ENCODE results near the gene C16orf90. TPM values are rescaled to one million over a fixed set of nuclear protein-coding genes. Genes with fewer than 3 reads are reported as not detected.

Gene C16orf90
- total and polyA plus RNA-seq, 2 donors (not counting 1 experiment from before 2014, with no cell fraction given), result not detected

- Mint-ChIP-seq H3K27me3 (no peaks in the 10 kb centered on the region), H3K9me3 (ENCODE audit: insufficient read depth) (no peaks in the 10 kb centered on the region), H3K27ac (no peak overlapping the region), H3K4me1 (peaks cover 30% of the 10 kb centered on the region), H3K4me3 (peak overlapping the region; percentile 32)
- Histone ChIP-seq H3K9ac (ENCODE audit: low read length) (no peak overlapping the region), H2AFZ (ENCODE audit: insufficient read depth, low read depth, low read length, poor library complexity, severe bottlenecking) (no peak overlapping the region), H3K27ac (ENCODE audit: low read length in 2 of 2) (no peak overlapping the region), H3K4me3 (ENCODE audit: control extremely low read depth in 1 of 5, extremely low read depth in 1 of 5, insufficient read depth in 1 of 5, low read depth in 2 of 5, low read length in 4 of 5) (no peak overlapping the region), H3K27me3 (replicated peaks in 1 of 4; ENCODE audit: control extremely low read depth in 1 of 4, control insufficient read depth in 3 of 4, insufficient read depth in 4 of 4, low read length in 3 of 4) (no peaks in the 10 kb centered on the region), H3K9me3 (ENCODE audit: control extremely low read depth in 1 of 3, control insufficient read depth in 2 of 3, insufficient read depth in 1 of 3, low read length in 2 of 3) (peaks cover 0 to 6% (median 0%) of the 10 kb centered on the region in 3 donors), H4K20me1 (ENCODE audit: control insufficient read depth, insufficient read depth, low read length, poor library complexity, severe bottlenecking) (no peaks in the 10 kb centered on the region), H3K4me2 (replicated peaks; ENCODE audit: low read depth, low read length, poor library complexity, severe bottlenecking) (no peak overlapping the region), H3K36me3 (replicated peaks in 1 of 2; ENCODE audit: control extremely low read depth in 1 of 2, control insufficient read depth in 1 of 2, extremely low read depth in 1 of 2, insufficient read depth in 2 of 2, low read length in 1 of 2) (no peaks in the 10 kb centered on the region), H3K4me1 (ENCODE audit: control insufficient read depth in 2 of 2, insufficient read depth in 2 of 2, low read length in 2 of 2) (peaks cover 11 to 22% of the 10 kb centered on the region in 2 donors), H3K79me2 (ENCODE audit: control insufficient read depth, insufficient read depth, low read length) (peaks cover 6% of the 10 kb centered on the region)
- WGBS (ENCODE audit: insufficient coverage), result 64% methylated on average over 4 of the region's 6 CpGs
- ATAC-seq (ENCODE audit: low read depth) (no peak), DNase-seq (no peak)
- TF ChIP-seq CTCF (IDR thresholded peaks at IDR 0.05) (no peak), EZH2 (IDR thresholded peaks at IDR 0.05; ENCODE audit: borderline replicate concordance, insufficient read depth, low read depth, low read length, poor library complexity, severe bottlenecking) (no peak)
- POLR2A ChIA-PET, result no interaction called here
- CTCF ChIA-PET, result no interaction called here
- intact Hi-C loops (cut with micrococcal nuclease), result no loop called here
These were observed 8.2 kb upstream of the C16orf90 start for GRCh38 chr16:3503523-3503922.

DNA sequence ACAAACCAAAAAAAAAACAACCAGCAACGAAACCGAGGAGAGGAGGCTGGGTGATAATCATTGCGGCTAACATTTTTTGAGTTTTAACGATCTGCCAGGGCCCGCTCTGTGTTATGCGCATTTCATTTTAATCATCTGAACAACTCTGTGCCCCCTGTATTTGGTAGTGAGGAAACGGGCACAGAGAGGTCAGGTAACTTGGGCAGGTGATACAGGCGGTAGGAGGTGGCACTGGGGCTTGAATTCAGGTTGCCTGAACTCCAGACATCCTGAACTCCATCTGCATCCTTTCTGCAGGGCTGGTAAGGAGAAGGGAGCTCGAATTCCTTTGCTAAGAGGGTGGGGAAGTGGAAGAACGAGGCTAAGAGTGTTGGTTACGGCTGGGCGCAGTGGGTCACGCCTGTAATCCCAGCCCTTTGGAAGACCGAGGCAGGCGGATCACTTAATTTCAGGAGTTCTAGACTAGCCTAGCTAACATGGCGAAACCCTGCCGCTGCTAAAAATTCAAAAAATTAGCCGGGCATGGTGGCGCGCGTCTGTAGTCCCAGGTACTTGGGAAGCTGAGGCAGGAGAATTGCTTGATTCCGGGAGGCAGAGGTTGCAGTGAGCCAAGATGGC lies 6.6 kb upstream of the C16orf90 start:
- H3K27ac Mint-ChIP-seq, result no peak overlapping the region
- no peak overlapping the region for H3K27ac ChIP-seq (ENCODE audit: low read length in 2 of 2)

More for the DNA sequence above, 6.6 kb upstream of the C16orf90 start:
- Histone ChIP-seq H3K79me2 (ENCODE audit: control insufficient read depth, insufficient read depth, low read length) (peaks cover 6% of the 10 kb centered on the region), H3K9me3 (ENCODE audit: control extremely low read depth in 1 of 3, control insufficient read depth in 2 of 3, insufficient read depth in 1 of 3, low read length in 2 of 3) (peaks cover 0 to 6% (median 0%) of the 10 kb centered on the region in 3 donors), H3K4me1 (ENCODE audit: control insufficient read depth in 2 of 2, insufficient read depth in 2 of 2, low read length in 2 of 2) (peaks cover 11 to 22% of the 10 kb centered on the region in 2 donors), H3K27me3 (replicated peaks in 1 of 4; ENCODE audit: control extremely low read depth in 1 of 4, control insufficient read depth in 3 of 4, insufficient read depth in 4 of 4, low read length in 3 of 4) (no peaks in the 10 kb centered on the region), H3K4me3 (ENCODE audit: control extremely low read depth in 1 of 5, extremely low read depth in 1 of 5, insufficient read depth in 1 of 5, low read depth in 2 of 5, low read length in 4 of 5) (peak overlapping the region in 1 of 5 experiments; percentile 81), H3K36me3 (replicated peaks in 1 of 2; ENCODE audit: control extremely low read depth in 1 of 2, control insufficient read depth in 1 of 2, extremely low read depth in 1 of 2, insufficient read depth in 2 of 2, low read length in 1 of 2) (no peaks in the 10 kb centered on the region), H4K20me1 (ENCODE audit: control insufficient read depth, insufficient read depth, low read length, poor library complexity, severe bottlenecking) (no peaks in the 10 kb centered on the region), H3K9ac (ENCODE audit: low read length) (peak overlapping the region; percentile 80), H3K4me2 (replicated peaks; ENCODE audit: low read depth, low read length, poor library complexity, severe bottlenecking) (peak overlapping the region; percentile 98), H2AFZ (ENCODE audit: insufficient read depth, low read depth, low read length, poor library complexity, severe bottlenecking) (no peak overlapping the region)
- ATAC-seq (ENCODE audit: low read depth) (no peak), DNase-seq (no peak)
- intact Hi-C loops (cut with micrococcal nuclease), result no loop called here
- H3K9me3 Mint-ChIP-seq (ENCODE audit: insufficient read depth), result no peaks in the 10 kb centered on the region
- peak overlapping the region; percentile 75 for H3K4me3 Mint-ChIP-seq
- H3K27me3 Mint-ChIP-seq, result no peaks in the 10 kb centered on the region
- H3K4me1 Mint-ChIP-seq, result peaks cover 30% of the 10 kb centered on the region
- WGBS (ENCODE audit: insufficient coverage), result 88% methylated on average over 19 of the region's 22 CpGs
- TF ChIP-seq CTCF (IDR thresholded peaks at IDR 0.05), result no peak
- no peak for TF ChIP-seq EZH2 (IDR thresholded peaks at IDR 0.05; ENCODE audit: borderline replicate concordance, insufficient read depth, low read depth, low read length, poor library complexity, severe bottlenecking)
- POLR2A ChIA-PET, result no interaction called here
- CTCF ChIA-PET, result interaction anchor here (0.9 to 1.2 kb wide), 2 partner anchors 11 to 377 kb away, joined by 3 to 4 read pairs; no protein-coding TSS in a partner anchor

Data from B cell (primary cell).